ENCODE measurements around the gene FOLR1.

GRCh38 chr11:72241291-72241781 is 49.4 kb downstream of the FOLR1 start:
- TF ChIP-seq RCOR1 (conservative IDR thresholded peaks at IDR 0.05; ENCODE audit: low read depth, low read length) (no peak), POLR2A (IDR thresholded peaks at IDR 0.05; ENCODE audit: low read depth, low read length) (no peak), SMC3 (IDR thresholded peaks at IDR 0.05; ENCODE audit: borderline replicate concordance, low read length) (no peak), ZSCAN29 (IDR thresholded peaks at IDR 0.05) (no peak), CBFB (IDR thresholded peaks at IDR 0.05; ENCODE audit: low read depth) (no peak), SUPT20H (IDR thresholded peaks at IDR 0.05; ENCODE audit: borderline replicate concordance, control insufficient read depth, low read depth, low read length) (no peak), E4F1 (IDR thresholded peaks at IDR 0.05; ENCODE audit: borderline replicate concordance, partially characterized antibody) (no peak), EP300 (IDR thresholded peaks at IDR 0.05; ENCODE audit: borderline replicate concordance in 1 of 2, control insufficient read depth in 1 of 2, low read depth in 2 of 2, low read length in 2 of 2) (no peak)
- TF ChIP-seq, protein P1, sequence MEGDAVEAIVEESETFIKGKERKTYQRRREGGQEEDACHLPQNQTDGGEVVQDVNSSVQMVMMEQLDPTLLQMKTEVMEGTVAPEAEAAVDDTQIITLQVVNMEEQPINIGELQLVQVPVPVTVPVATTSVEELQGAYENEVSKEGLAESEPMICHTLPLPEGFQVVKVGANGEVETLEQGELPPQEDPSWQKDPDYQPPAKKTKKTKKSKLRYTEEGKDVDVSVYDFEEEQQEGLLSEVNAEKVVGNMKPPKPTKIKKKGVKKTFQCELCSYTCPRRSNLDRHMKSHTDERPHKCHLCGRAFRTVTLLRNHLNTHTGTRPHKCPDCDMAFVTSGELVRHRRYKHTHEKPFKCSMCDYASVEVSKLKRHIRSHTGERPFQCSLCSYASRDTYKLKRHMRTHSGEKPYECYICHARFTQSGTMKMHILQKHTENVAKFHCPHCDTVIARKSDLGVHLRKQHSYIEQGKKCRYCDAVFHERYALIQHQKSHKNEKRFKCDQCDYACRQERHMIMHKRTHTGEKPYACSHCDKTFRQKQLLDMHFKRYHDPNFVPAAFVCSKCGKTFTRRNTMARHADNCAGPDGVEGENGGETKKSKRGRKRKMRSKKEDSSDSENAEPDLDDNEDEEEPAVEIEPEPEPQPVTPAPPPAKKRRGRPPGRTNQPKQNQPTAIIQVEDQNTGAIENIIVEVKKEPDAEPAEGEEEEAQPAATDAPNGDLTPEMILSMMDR (IDR thresholded peaks at IDR 0.05 in 2 of 3, conservative IDR thresholded peaks at IDR 0.05 in 1 of 3; ENCODE audit: control insufficient read depth in 2 of 3, extremely low read depth in 1 of 3, insufficient read depth in 1 of 3, low read depth in 3 of 3, low read length in 3 of 3) = no peak
- TF ChIP-seq, protein P2, sequence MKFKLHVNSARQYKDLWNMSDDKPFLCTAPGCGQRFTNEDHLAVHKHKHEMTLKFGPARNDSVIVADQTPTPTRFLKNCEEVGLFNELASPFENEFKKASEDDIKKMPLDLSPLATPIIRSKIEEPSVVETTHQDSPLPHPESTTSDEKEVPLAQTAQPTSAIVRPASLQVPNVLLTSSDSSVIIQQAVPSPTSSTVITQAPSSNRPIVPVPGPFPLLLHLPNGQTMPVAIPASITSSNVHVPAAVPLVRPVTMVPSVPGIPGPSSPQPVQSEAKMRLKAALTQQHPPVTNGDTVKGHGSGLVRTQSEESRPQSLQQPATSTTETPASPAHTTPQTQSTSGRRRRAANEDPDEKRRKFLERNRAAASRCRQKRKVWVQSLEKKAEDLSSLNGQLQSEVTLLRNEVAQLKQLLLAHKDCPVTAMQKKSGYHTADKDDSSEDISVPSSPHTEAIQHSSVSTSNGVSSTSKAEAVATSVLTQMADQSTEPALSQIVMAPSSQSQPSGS (IDR thresholded peaks at IDR 0.05; ENCODE audit: low read length) = no peak
